Epithelial cell of esophagus (primary cell): Measurements from ENCODE around the gene MTA3.
"Not testable (repeated sequence)": the region's sequence is repeated elsewhere in the genome, so short reads cannot be mapped to it uniquely, and the experiment has no call there.

Experiments used
- DNase-seq: peaks from one replicate; pipeline ENCODE4 v3.0.0; 2010; ENCODE audit warnings: low read depth
- H3K4me3 ChIP-seq: 2 replicates; pipeline ENCODE4 v1.5.1; 2011; ENCODE audit warnings: mild to moderate bottlenecking, low read length, control low read depth
- CTCF ChIP-seq: IDR thresholded peaks from 2 replicates; pipeline ENCODE4 v1.5.1; 2011; ENCODE audit warnings: low read depth, mild to moderate bottlenecking, low read length, control low read depth, inconsistent platforms; ENCODE audit not compliant: insufficient read depth; ENCODE audit errors: missing control alignments

MTA3 gene

GRCh38 chr2:42556315-42556890, 12.0 kb upstream of the MTA3 start:
- DNase-seq = no peak
- no peak for TF ChIP-seq CTCF
- H3K4me3 ChIP-seq = no peak overlapping the region

GRCh38 chr2:42557306-42557705, 11.1 kb upstream of the MTA3 start:
- DNase-seq = no peak
- H3K4me3 ChIP-seq = no peak overlapping the region
- TF ChIP-seq CTCF = no peak

GRCh38 chr2:42558827-42559226, 9.6 kb upstream of the MTA3 start:
- no peak overlapping the region for H3K4me3 ChIP-seq
- TF ChIP-seq CTCF = peak; percentile 28
- peak; percentile 33 for DNase-seq

GRCh38 chr2:42560133-42560532, 8.3 kb upstream of the MTA3 start:
- not testable (repeated sequence) for DNase-seq

GRCh38 chr2:42560899-42561298, 7.5 kb upstream of the MTA3 start:
- DNase-seq = no peak
- no peak overlapping the region for H3K4me3 ChIP-seq
- no peak for TF ChIP-seq CTCF

More at GRCh38 chr2:42560133-42560532, 8.3 kb upstream of the MTA3 start:
- H3K4me3 ChIP-seq = not testable (repeated sequence)

- TF ChIP-seq CTCF = no peak
- peak; percentile 77 for DNase-seq
Observed at GRCh38 chr2:42562474-42563144, 5.8 kb upstream of the MTA3 start.

GRCh38 chr2:42566025-42566424, 2.4 kb upstream of the MTA3 start:
- no peak for DNase-seq
- no peak overlapping the region for H3K4me3 ChIP-seq
- no peak for TF ChIP-seq CTCF

More at GRCh38 chr2:42562474-42563144, 5.8 kb upstream of the MTA3 start:
- no peak overlapping the region for H3K4me3 ChIP-seq
